ENCODE results near the gene HNRNPR.

- TF ChIP-seq POLR2A (IDR thresholded peaks at IDR 0.05) (no peak), CTCF (IDR thresholded peaks at IDR 0.05) (no peak)
These were observed 18.7 kb downstream of the HNRNPR start for GRCh38 chr1:23325393-23325792.

All from uterus (tissue), 2 donors.